GM12878 (cell line): ENCODE measurements around the gene SPRN. TPM values are rescaled to one million over a fixed set of nuclear protein-coding genes. Genes with fewer than 3 reads are reported as not detected.
"Not testable (repeated sequence)": the region's sequence is repeated elsewhere in the genome, so short reads cannot be mapped to it uniquely, and the experiment has no call there.

Experiments used
- ATAC-seq: fragments of 200-7000 bp; cut with Tn5 transposase; 3 replicates; pipeline ENCODE4 v1.9.1; 2020; ENCODE audit warnings: mild to moderate bottlenecking, moderate library complexity
- BruUV-seq: library from RNA; stranded (reverse); fragments of 400-500 nt; replicated peaks from 2 replicates; lab custom pipeline; 2021; lab: Mats Ljungman, UMichigan
- CTCF ChIA-PET: fragments of 300-600 bp; sonication (Branson Sonifier 250); formaldehyde crosslinking; extraction: SDS; loops from one replicate; lab custom pipeline; 2021; ENCODE audit warnings: inconsistent platforms; lab: Yijun Ruan, JAX
- POLR2A ChIA-PET: fragments of 350-600 bp; formaldehyde crosslinking; extraction: SDS; loops from one replicate; lab custom pipeline; 2021; ENCODE audit warnings: inconsistent platforms; lab: Charles Lee
- RAD21 ChIA-PET: fragments of 300-600 bp; sonication (Branson Sonifier 250); formaldehyde crosslinking; loops from one replicate; lab custom pipeline; 2023; ENCODE audit warnings: antibody characterized with exemption; ENCODE audit not compliant: unreplicated experiment; lab: Charles Lee
- SMC1A ChIA-PET: fragments of 300-600 bp; sonication (Branson Sonifier 250); formaldehyde crosslinking; loops from one replicate; lab custom pipeline; 2023; ENCODE audit not compliant: unreplicated experiment, uncharacterized antibody; lab: Charles Lee
- DNase-seq: peaks from one replicate; pipeline ENCODE4 v3.0.0-alpha.2; 2011; ENCODE audit warnings: low read depth, low spot score
- FAIRE-seq: peaks from 3 replicates; lab custom pipeline; 2011; peaks lifted over from hg19 to GRCh38; lab: Jason Lieb, UNC
- H2AFZ ChIP-seq: 2 replicates; pipeline ENCODE4 v1.6.0; 2011; ENCODE audit warnings: low read depth, low read length, control low read depth; ENCODE audit not compliant: control insufficient read depth
- H3K27ac ChIP-seq: 2 replicates; pipeline ENCODE4 v1.5.1; 2011; ENCODE audit warnings: control low read depth; ENCODE audit not compliant: control insufficient read depth, insufficient read depth
- H3K27me3 ChIP-seq, 2 experiments: replicated peaks in 1 of 2; 2 replicates each; pipeline versions ENCODE4 v1.6.0 to v1.6.1; 2011; ENCODE audit warnings: low read length in 1 of 2; ENCODE audit not compliant: control insufficient read depth in 2 of 2, insufficient read depth in 2 of 2
- H3K36me3 ChIP-seq, 2 experiments: 2 replicates each; pipeline ENCODE4 v1.5.1; 2011; ENCODE audit warnings: low read length in 1 of 2; ENCODE audit not compliant: control insufficient read depth in 2 of 2, insufficient read depth in 2 of 2
- H3K4me1 ChIP-seq: 2 replicates; pipeline ENCODE4 v1.6.1; 2011; ENCODE audit warnings: mild to moderate bottlenecking, low read length, moderate library complexity, mixed read lengths; ENCODE audit not compliant: control insufficient read depth, insufficient read depth
- H3K4me2 ChIP-seq: 2 replicates; pipeline ENCODE4 v1.6.0; 2011; ENCODE audit warnings: control low read depth; ENCODE audit not compliant: control insufficient read depth, insufficient read depth
- H3K4me3 ChIP-seq: fragments of 200-600 bp; sonication (generic); 2 replicates; pipeline ENCODE4 v1.5.1; 2016
- H3K79me2 ChIP-seq: 2 replicates; pipeline ENCODE4 v1.6.0; 2011; ENCODE audit warnings: low read length; ENCODE audit not compliant: control insufficient read depth, insufficient read depth
- H3K9ac ChIP-seq: 2 replicates; pipeline ENCODE4 v1.8.0; 2011; ENCODE audit warnings: low read length, control low read depth, mixed read lengths; ENCODE audit not compliant: control insufficient read depth, insufficient read depth
- H3K9me3 ChIP-seq: replicated peaks from 3 replicates; pipeline ENCODE4 v1.5.1; 2011; ENCODE audit warnings: mild to moderate bottlenecking, low read length; ENCODE audit not compliant: control insufficient read depth, insufficient read depth
- H4K20me1 ChIP-seq: 2 replicates; pipeline ENCODE4 v1.6.0; 2011; ENCODE audit not compliant: control insufficient read depth, insufficient read depth
- BACH1 ChIP-seq: fragments of 450-650 bp; IDR thresholded peaks from 2 replicates; pipeline ENCODE4 v1.6.1; 2017; ENCODE audit warnings: mild to moderate bottlenecking, borderline replicate concordance
- LARP7 ChIP-seq: fragments of 450-650 bp; IDR thresholded peaks from 2 replicates; pipeline ENCODE4 v1.6.1; 2017; ENCODE audit warnings: mild to moderate bottlenecking
- POLR2A ChIP-seq: IDR thresholded peaks from 2 replicates; pipeline ENCODE4 v1.6.1; 2011; ENCODE audit warnings: low read depth, mild to moderate bottlenecking, low read length
- SUPT20H ChIP-seq: IDR thresholded peaks from 2 replicates; pipeline ENCODE4 v1.6.1; 2011; ENCODE audit warnings: low read depth, mild to moderate bottlenecking, low read length, moderate library complexity, borderline replicate concordance; ENCODE audit not compliant: control insufficient read depth
- WGBS: methylation state at CpG from one replicate; pipeline ENCODE4 v1.1.6; 2016; ENCODE audit warnings: low lambda C conversion rate; ENCODE audit not compliant: insufficient replicate concordance, insufficient coverage; ENCODE audit errors: missing lambda C conversion rate; 5-methylcytosine and 5-hydroxymethylcytosine counted together
- in situ Hi-C: fragments of 300-500 bp; cut with MboI; formaldehyde crosslinking; loops from 9 replicates; pipeline ENCODE4 v1.14.3; 2018; ENCODE audit warnings: mixed read lengths
- intact Hi-C: fragments of 100-400 bp; cut with micrococcal nuclease; formaldehyde crosslinking; loops from one replicate; pipeline ENCODE4 v1.14.2; 2022; ENCODE audit not compliant: unreplicated experiment
- polyA plus RNA-seq, 11 experiments: library from polyadenylated mRNA; depleted of rRNA in 4 of 11; unstranded in 6 of 11; stranded (reverse) in 5 of 11; fragments of >200 nt; fragmentation: Nextera tagmentation in 4 of 11; fragmentation: Illumina TruSeq in 1 of 11; extraction: Ambion mirVana in 4 of 11; extraction: Trizol in 1 of 11; gene quantifications; 1 replicate in 1 of 11; 2 replicates in 10 of 11; pipeline versions ENCODE4 v1.2.1 to v1.2.3, GENCODE V29; 2011 to 2016; ENCODE audit warnings: inconsistent platforms in 2 of 11, missing spikeins in 2 of 11, low read depth in 1 of 11
- total RNA-seq, 4 experiments: library from RNA; depleted of rRNA in 3 of 4; stranded (reverse); fragments of >200 nt in 3 of 4; fragmentation: Illumina TruSeq in 1 of 4; extraction: Trizol in 1 of 4; gene quantifications; 2 replicates each; pipeline versions ENCODE4 v1.2.1 to v1.2.3, GENCODE V29; 2013 to 2021

Gene SPRN
- total and polyA plus RNA-seq, 10 of the 15 experiments (the other 5 are each of a cell fraction or from before 2014, with no cell fraction given), result 0.03 to 0.96 (median 0.46) TPM; not detected in 6

GRCh38 chr10:133418289-133418993, 6.0 kb downstream of the SPRN start:
- 97% methylated on average over 14 of the region's 14 CpGs for WGBS
- SMC1A ChIA-PET, result no interaction called here
- TF ChIP-seq SUPT20H (no peak), POLR2A (peak; percentile 61; the same call in 1 of the 2 replicates)
- Histone ChIP-seq H4K20me1 (no peaks in the 10 kb centered on the region), H3K9ac (no peak overlapping the region), H3K36me3 (peaks cover 7 to 17% of the 10 kb centered on the region in 2 experiments), H3K4me2 (no peak overlapping the region), H3K27ac (no peak overlapping the region), H3K27me3 (no peaks in the 10 kb centered on the region), H3K4me3 (no peak overlapping the region), H3K9me3 (no peaks in the 10 kb centered on the region; the same call in 2 of the 3 replicates), H3K4me1 (no peaks in the 10 kb centered on the region), H2AFZ (no peak overlapping the region), H3K79me2 (no peaks in the 10 kb centered on the region)
- DNase-seq, result no peak
- POLR2A ChIA-PET, result interaction anchor here (1.2 kb wide), 1 partner anchor 32 kb away, joined by 4 read pairs; no protein-coding TSS in a partner anchor
- CTCF ChIA-PET, result interaction anchor here (0.9 kb wide), 1 partner anchor 88 kb away, joined by 3 read pairs; no protein-coding TSS in a partner anchor
- no peak for FAIRE-seq
- ATAC-seq, result no peak
- RAD21 ChIA-PET, result no interaction called here
- in situ Hi-C loops, result no loop called here
- intact Hi-C loops, result no loop called here
- BruUV-seq, result no TSS peak

GRCh38 chr10:133415752-133416151, 8.7 kb downstream of the SPRN start:
- no peak for FAIRE-seq
- intact Hi-C loops, result no loop called here

GRCh38 chr10:133414401-133414800, 10.0 kb downstream of the SPRN start:
- in situ Hi-C loops, DNase-seq, H2AFZ ChIP-seq, CTCF ChIA-PET, H3K4me1 ChIP-seq, SMC1A ChIA-PET, BruUV-seq, ATAC-seq, H3K4me3 ChIP-seq, FAIRE-seq, H3K4me2 ChIP-seq, POLR2A ChIA-PET, H3K27me3 ChIP-seq, H3K27ac ChIP-seq, RAD21 ChIA-PET, intact Hi-C loops, H4K20me1 ChIP-seq, H3K9ac ChIP-seq, H3K79me2 ChIP-seq: not testable (repeated sequence)
- Histone ChIP-seq H3K9me3 (peaks cover 21% of the 10 kb centered on the region), H3K36me3 (peaks cover 8 to 30% of the 10 kb centered on the region in 2 experiments)
- WGBS, result 100% methylated on average over 13 of the region's 23 CpGs

More at GRCh38 chr10:133415752-133416151, 8.7 kb downstream of the SPRN start:
- Histone ChIP-seq H3K9me3 (peaks cover 12% of the 10 kb centered on the region; the same call in 2 of the 3 replicates), H3K9ac (no peak overlapping the region), H4K20me1 (no peaks in the 10 kb centered on the region), H2AFZ (no peak overlapping the region), H3K36me3 (peaks cover 13 to 23% of the 10 kb centered on the region in 2 experiments), H3K27ac (no peak overlapping the region), H3K27me3 (no peaks in the 10 kb centered on the region), H3K4me2 (no peak overlapping the region), H3K4me3 (no peak overlapping the region), H3K4me1 (no peaks in the 10 kb centered on the region), H3K79me2 (no peaks in the 10 kb centered on the region)
- in situ Hi-C loops, result no loop called here
- 95% methylated on average over 22 of the region's 25 CpGs for WGBS
- ChIA-PET POLR2A (interaction anchor here (0.6 kb wide), 1 partner anchor 26 kb away, joined by 4 read pairs; no protein-coding TSS in a partner anchor), CTCF (no interaction called here), SMC1A (no interaction called here), RAD21 (no interaction called here)
- TF ChIP-seq BACH1 (no peak), LARP7 (no peak), POLR2A (peak; percentile 60)
- ATAC-seq, result no peak
- DNase-seq, result no peak
- no TSS peak for BruUV-seq
